HEK293 (cell line): ENCODE results near the gene GNB1.

Experiments
- BCL6B ChIP-seq: fragments of 450-650 bp; formaldehyde crosslinking; IDR thresholded peaks from 2 replicates; pipeline ENCODE4 v1.5.1; 2017; ENCODE audit warnings: missing biosample characterization, missing genetic modification characterization
- GFI1B ChIP-seq: fragments of 450-650 bp; formaldehyde crosslinking; IDR thresholded peaks from 2 replicates; pipeline ENCODE4 v1.5.1; 2016; ENCODE audit warnings: missing biosample characterization, missing genetic modification characterization
- GLIS1 ChIP-seq: fragments of 450-650 bp; formaldehyde crosslinking; IDR thresholded peaks from 2 replicates; pipeline ENCODE4 v1.5.1; 2016; ENCODE audit warnings: missing biosample characterization, missing genetic modification characterization
- HOXD13 ChIP-seq: sonication (generic); formaldehyde crosslinking; IDR thresholded peaks from 2 replicates; pipeline ENCODE4 v1.8.0; 2022; ENCODE audit warnings: missing genetic modification reagents, borderline replicate concordance
- KLF10 ChIP-seq: fragments of 450-650 bp; IDR thresholded peaks from 2 replicates; pipeline ENCODE4 v1.5.1; 2018; ENCODE audit warnings: missing biosample characterization, mild to moderate bottlenecking, missing genetic modification characterization
- KLF7 ChIP-seq: fragments of 450-650 bp; formaldehyde crosslinking; IDR thresholded peaks from 2 replicates; pipeline ENCODE4 v1.5.1; 2016; ENCODE audit warnings: missing biosample characterization, missing genetic modification characterization, borderline replicate concordance
- KLF9 ChIP-seq: fragments of 450-650 bp; formaldehyde crosslinking; IDR thresholded peaks from 2 replicates; pipeline ENCODE4 v1.5.1; 2016; ENCODE audit warnings: missing biosample characterization, missing genetic modification characterization, low read depth
- REST ChIP-seq: fragments of 450-650 bp; formaldehyde crosslinking; IDR thresholded peaks from 2 replicates; pipeline ENCODE4 v1.5.1; 2016; ENCODE audit warnings: missing biosample characterization, missing genetic modification characterization
- SETDB1 ChIP-seq: IDR thresholded peaks from one replicate; pipeline ENCODE4 v1.6.1; 2017; ENCODE audit warnings: mild to moderate bottlenecking, low read length, moderate library complexity, mixed read lengths; ENCODE audit not compliant: insufficient read length
- SP3 ChIP-seq: fragments of 450-650 bp; formaldehyde crosslinking; IDR thresholded peaks from 2 replicates; pipeline ENCODE4 v1.5.1; 2016; ENCODE audit warnings: missing biosample characterization, missing genetic modification characterization
- YY1 ChIP-seq: fragments of 450-650 bp; formaldehyde crosslinking; IDR thresholded peaks from 2 replicates; pipeline ENCODE4 v1.5.1; 2018; ENCODE audit warnings: missing biosample characterization, missing genetic modification characterization
- ZBTB20 ChIP-seq: fragments of 450-650 bp; formaldehyde crosslinking; IDR thresholded peaks from 2 replicates; pipeline ENCODE4 v1.5.1; 2016; ENCODE audit warnings: missing biosample characterization, missing genetic modification characterization
- ZFP3 ChIP-seq: fragments of 450-650 bp; formaldehyde crosslinking; IDR thresholded peaks from 2 replicates; pipeline ENCODE4 v1.5.1; 2016; ENCODE audit warnings: low read depth, missing biosample characterization, missing genetic modification characterization
- ZNF114 ChIP-seq: fragments of 450-650 bp; formaldehyde crosslinking; IDR thresholded peaks from 2 replicates; pipeline ENCODE4 v1.5.0; 2017; ENCODE audit warnings: missing biosample characterization, missing genetic modification characterization
- ZNF146 ChIP-seq: fragments of 450-650 bp; formaldehyde crosslinking; IDR thresholded peaks from 2 replicates; pipeline ENCODE4 v1.5.1; 2016; ENCODE audit warnings: missing biosample characterization, missing genetic modification characterization
- ZNF16 ChIP-seq: fragments of 450-650 bp; formaldehyde crosslinking; IDR thresholded peaks from 2 replicates; pipeline ENCODE4 v1.5.1; 2016; ENCODE audit warnings: low read depth, missing biosample characterization, missing genetic modification characterization
- ZNF2 ChIP-seq: fragments of 450-650 bp; formaldehyde crosslinking; IDR thresholded peaks from 2 replicates; pipeline ENCODE4 v1.5.1; 2016; ENCODE audit warnings: missing biosample characterization, missing genetic modification characterization
- ZNF280D ChIP-seq: fragments of 450-650 bp; formaldehyde crosslinking; IDR thresholded peaks from 2 replicates; pipeline ENCODE4 v1.5.1; 2016; ENCODE audit warnings: missing biosample characterization, missing genetic modification characterization
- ZNF354C ChIP-seq: fragments of 450-650 bp; formaldehyde crosslinking; IDR thresholded peaks from 2 replicates; pipeline ENCODE4 v1.5.1; 2016; ENCODE audit warnings: missing biosample characterization, missing genetic modification characterization, low read depth, borderline replicate concordance
- ZNF449 ChIP-seq: fragments of 450-650 bp; formaldehyde crosslinking; IDR thresholded peaks from 2 replicates; pipeline ENCODE4 v1.5.1; 2017; ENCODE audit warnings: missing biosample characterization, mild to moderate bottlenecking, missing genetic modification characterization, moderate library complexity
- ZNF473 ChIP-seq: fragments of 450-650 bp; formaldehyde crosslinking; IDR thresholded peaks from 2 replicates; pipeline ENCODE4 v1.5.1; 2017; ENCODE audit warnings: missing biosample characterization, missing genetic modification characterization
- ZNF530 ChIP-seq: fragments of 450-650 bp; formaldehyde crosslinking; IDR thresholded peaks from 2 replicates; pipeline ENCODE4 v1.5.1; 2016; ENCODE audit warnings: low read depth, missing biosample characterization, missing genetic modification characterization
- ZNF548 ChIP-seq: fragments of 450-650 bp; formaldehyde crosslinking; IDR thresholded peaks from 2 replicates; pipeline ENCODE4 v1.5.1; 2016; ENCODE audit warnings: missing biosample characterization, missing genetic modification characterization
- ZNF571 ChIP-seq: fragments of 450-650 bp; formaldehyde crosslinking; IDR thresholded peaks from 2 replicates; pipeline ENCODE4 v1.5.0; 2017; ENCODE audit warnings: missing biosample characterization, missing genetic modification characterization
- ZNF585B ChIP-seq: fragments of 450-650 bp; formaldehyde crosslinking; IDR thresholded peaks from 2 replicates; pipeline ENCODE4 v1.5.1; 2016; ENCODE audit warnings: missing biosample characterization, missing genetic modification characterization
- ZNF600 ChIP-seq: fragments of 450-650 bp; formaldehyde crosslinking; IDR thresholded peaks from 2 replicates; pipeline ENCODE4 v1.5.1; 2016; ENCODE audit warnings: missing biosample characterization, missing genetic modification characterization
- ZNF623 ChIP-seq: fragments of 450-650 bp; formaldehyde crosslinking; IDR thresholded peaks from 2 replicates; pipeline ENCODE4 v1.5.1; 2016; ENCODE audit warnings: missing biosample characterization, missing genetic modification characterization
- ZNF776 ChIP-seq: fragments of 450-650 bp; formaldehyde crosslinking; IDR thresholded peaks from 2 replicates; pipeline ENCODE4 v1.5.0; 2017; ENCODE audit warnings: missing biosample characterization, missing genetic modification characterization, borderline replicate concordance
- ZSCAN16 ChIP-seq: fragments of 450-650 bp; formaldehyde crosslinking; IDR thresholded peaks from 2 replicates; pipeline ENCODE4 v1.5.1; 2016; ENCODE audit warnings: missing biosample characterization, missing genetic modification characterization
- ZSCAN18 ChIP-seq: fragments of 450-650 bp; formaldehyde crosslinking; IDR thresholded peaks from 2 replicates; pipeline ENCODE4 v1.5.1; 2016; ENCODE audit warnings: missing biosample characterization, missing genetic modification characterization
- ZSCAN23 ChIP-seq: fragments of 450-650 bp; formaldehyde crosslinking; IDR thresholded peaks from 2 replicates; pipeline ENCODE4 v1.5.1; 2016; ENCODE audit warnings: missing biosample characterization, missing genetic modification characterization

Gene GNB1

GRCh38 chr1:1778663-1779319 is 112.1 kb downstream of the GNB1 start (continued):
- TF ChIP-seq ZNF280D (tag by site-specific recombination) (no peak), ZSCAN16 (tag by site-specific recombination) (no peak), ZNF449 (tag by site-specific recombination) (0 out of 2 replicates have a peak, but pooled peaks have one; percentile 50), ZBTB20 (tag by site-specific recombination) (peak; percentile 64; the same call in 1 of the 2 replicates), ZNF600 (tag by site-specific recombination) (peak; percentile 78), BCL6B (tag by site-specific recombination) (no peak), GFI1B (tag by site-specific recombination) (no peak), REST (tag by site-specific recombination) (no peak), ZNF585B (tag by site-specific recombination) (no peak), ZNF776 (tag by site-specific recombination) (no peak), KLF10 (peak; percentile 70; the same call in 1 of the 2 replicates), ZSCAN23 (no peak), ZSCAN18 (tag by site-specific recombination) (no peak), ZNF114 (tag by site-specific recombination) (no peak), ZNF473 (tag by site-specific recombination) (no peak), ZNF623 (tag by site-specific recombination) (no peak), ZNF2 (tag by site-specific recombination) (peak; percentile 23; the same call in 1 of the 2 replicates), ZNF146 (tag by site-specific recombination) (no peak), ZNF530 (no peak), KLF9 (tag by site-specific recombination) (peak; percentile 91), ZNF354C (tag by site-specific recombination) (no peak), SETDB1 (no peak), ZNF548 (tag by site-specific recombination) (no peak), SP3 (tag by site-specific recombination) (peak; percentile 80), HOXD13 (CRISPR knock-in tag) (no peak), ZNF16 (tag by site-specific recombination) (no peak), YY1 (no peak), ZNF571 (no peak), GLIS1 (tag by site-specific recombination) (peak; percentile 61; the same call in 1 of the 2 replicates), KLF7 (tag by site-specific recombination) (no peak), ZFP3 (tag by site-specific recombination) (no peak)
